ENCODE results near the gene CYTH1.

- TF ChIP-seq, protein P1, sequence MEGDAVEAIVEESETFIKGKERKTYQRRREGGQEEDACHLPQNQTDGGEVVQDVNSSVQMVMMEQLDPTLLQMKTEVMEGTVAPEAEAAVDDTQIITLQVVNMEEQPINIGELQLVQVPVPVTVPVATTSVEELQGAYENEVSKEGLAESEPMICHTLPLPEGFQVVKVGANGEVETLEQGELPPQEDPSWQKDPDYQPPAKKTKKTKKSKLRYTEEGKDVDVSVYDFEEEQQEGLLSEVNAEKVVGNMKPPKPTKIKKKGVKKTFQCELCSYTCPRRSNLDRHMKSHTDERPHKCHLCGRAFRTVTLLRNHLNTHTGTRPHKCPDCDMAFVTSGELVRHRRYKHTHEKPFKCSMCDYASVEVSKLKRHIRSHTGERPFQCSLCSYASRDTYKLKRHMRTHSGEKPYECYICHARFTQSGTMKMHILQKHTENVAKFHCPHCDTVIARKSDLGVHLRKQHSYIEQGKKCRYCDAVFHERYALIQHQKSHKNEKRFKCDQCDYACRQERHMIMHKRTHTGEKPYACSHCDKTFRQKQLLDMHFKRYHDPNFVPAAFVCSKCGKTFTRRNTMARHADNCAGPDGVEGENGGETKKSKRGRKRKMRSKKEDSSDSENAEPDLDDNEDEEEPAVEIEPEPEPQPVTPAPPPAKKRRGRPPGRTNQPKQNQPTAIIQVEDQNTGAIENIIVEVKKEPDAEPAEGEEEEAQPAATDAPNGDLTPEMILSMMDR (conservative IDR thresholded peaks at IDR 0.05; ENCODE audit: low read length) = no peak
- TF ChIP-seq EZH2phosphoT487 (IDR thresholded peaks at IDR 0.05; ENCODE audit: borderline replicate concordance, low read depth, low read length) = no peak
Measured at GRCh38 chr17:78715876-78716275, 66.2 kb downstream of the CYTH1 start.

Measured in OCI-LY7 (cell line).